Liver (tissue), 3 donors: ENCODE data around the gene MYH14.
A peak's percentile ranks its signal among the peaks of the same experiment; 100 is the strongest.

Source experiments
- EGR1 ChIP-seq, 2 donors: IDR thresholded peaks; 2 replicates each; pipeline ENCODE4 v1.6.1; 2016 to 2018; ENCODE audit warnings: antibody characterized with exemption in 2 of 2, low read depth in 2 of 2
- RXRA ChIP-seq, 2 donors: IDR thresholded peaks; 2 replicates each; pipeline ENCODE4 v1.6.1; 2017 to 2018; ENCODE audit warnings: antibody characterized with exemption in 2 of 2, mild to moderate bottlenecking in 1 of 2
- SP1 ChIP-seq: IDR thresholded peaks from 2 replicates; pipeline ENCODE4 v1.6.1; 2018; ENCODE audit warnings: antibody characterized with exemption, mild to moderate bottlenecking
- TAF1 ChIP-seq: conservative IDR thresholded peaks from 2 replicates; pipeline ENCODE4 v1.6.1; 2016; ENCODE audit warnings: antibody characterized with exemption, mild to moderate bottlenecking
- YY1 ChIP-seq: IDR thresholded peaks from 2 replicates; pipeline ENCODE4 v1.6.1; 2016; ENCODE audit warnings: antibody characterized with exemption, mild to moderate bottlenecking
- TF ChIP-seq, protein P1 (sequence below): fragments of 150-350 bp; IDR thresholded peaks from 2 replicates; pipeline ENCODE4 v1.5.1; 2017; ENCODE audit warnings: improper control_type of control experiment, low read depth, low read length; ENCODE audit not compliant: missing input control
- TF ChIP-seq, protein P2 (sequence below): IDR thresholded peaks from 2 replicates; pipeline ENCODE4 v1.6.1; 2016; ENCODE audit warnings: antibody characterized with exemption, mild to moderate bottlenecking
- TF ChIP-seq, protein P3 (sequence below): IDR thresholded peaks from 2 replicates; pipeline ENCODE4 v1.6.1; 2016; ENCODE audit warnings: antibody characterized with exemption
- TF ChIP-seq, protein P4 (sequence below): IDR thresholded peaks from 2 replicates; pipeline ENCODE4 v1.6.1; 2016; ENCODE audit warnings: antibody characterized with exemption
- donor health status: healthy.
- donor health status: healthy.

DNA sequence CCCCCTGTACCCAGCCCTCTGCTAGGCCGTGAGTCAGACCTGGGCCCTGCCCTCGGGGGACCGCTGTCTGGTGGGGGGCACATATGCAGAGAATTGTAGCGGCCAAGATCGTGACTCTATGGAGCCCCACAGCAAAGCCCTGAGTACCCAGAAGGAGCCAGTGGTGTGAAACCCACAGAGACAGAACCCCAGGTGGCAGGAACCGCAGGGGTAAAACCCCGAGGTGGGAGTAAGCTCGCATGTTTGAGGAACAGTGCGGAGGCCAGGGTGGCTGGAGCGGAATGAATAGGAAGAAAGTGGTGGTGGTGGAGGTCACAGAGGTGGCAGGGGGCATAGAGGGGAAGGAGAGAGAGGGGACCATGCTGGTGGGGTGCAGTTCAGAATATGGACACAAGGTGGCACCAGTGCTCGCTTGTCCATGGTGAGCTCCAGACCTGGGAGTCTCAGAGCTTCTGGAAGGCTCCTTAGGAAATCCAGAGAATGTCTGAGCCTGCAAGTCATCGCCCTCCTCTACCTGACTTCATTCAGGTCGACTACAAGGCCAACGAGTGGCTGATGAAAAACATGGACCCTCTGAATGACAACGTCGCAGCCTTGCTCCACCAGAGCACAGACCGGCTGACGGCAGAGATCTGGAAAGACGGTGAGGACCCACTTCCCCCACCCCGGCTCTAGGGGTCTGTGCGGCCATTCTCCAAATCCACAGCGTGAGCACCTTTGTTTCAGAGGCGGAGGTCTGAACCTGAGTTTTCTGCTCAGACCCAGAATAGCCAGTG, 48.9 kb downstream of the MYH14 start:
- TF ChIP-seq, protein P1, sequence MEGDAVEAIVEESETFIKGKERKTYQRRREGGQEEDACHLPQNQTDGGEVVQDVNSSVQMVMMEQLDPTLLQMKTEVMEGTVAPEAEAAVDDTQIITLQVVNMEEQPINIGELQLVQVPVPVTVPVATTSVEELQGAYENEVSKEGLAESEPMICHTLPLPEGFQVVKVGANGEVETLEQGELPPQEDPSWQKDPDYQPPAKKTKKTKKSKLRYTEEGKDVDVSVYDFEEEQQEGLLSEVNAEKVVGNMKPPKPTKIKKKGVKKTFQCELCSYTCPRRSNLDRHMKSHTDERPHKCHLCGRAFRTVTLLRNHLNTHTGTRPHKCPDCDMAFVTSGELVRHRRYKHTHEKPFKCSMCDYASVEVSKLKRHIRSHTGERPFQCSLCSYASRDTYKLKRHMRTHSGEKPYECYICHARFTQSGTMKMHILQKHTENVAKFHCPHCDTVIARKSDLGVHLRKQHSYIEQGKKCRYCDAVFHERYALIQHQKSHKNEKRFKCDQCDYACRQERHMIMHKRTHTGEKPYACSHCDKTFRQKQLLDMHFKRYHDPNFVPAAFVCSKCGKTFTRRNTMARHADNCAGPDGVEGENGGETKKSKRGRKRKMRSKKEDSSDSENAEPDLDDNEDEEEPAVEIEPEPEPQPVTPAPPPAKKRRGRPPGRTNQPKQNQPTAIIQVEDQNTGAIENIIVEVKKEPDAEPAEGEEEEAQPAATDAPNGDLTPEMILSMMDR: peak; percentile 48
- TF ChIP-seq YY1 (no peak), TAF1 (no peak), EGR1 (IDR thresholded peaks at IDR 0.05; ENCODE audit: low read depth in 2 of 2) (no peak), SP1 (no peak), RXRA (IDR thresholded peaks at IDR 0.05) (no peak)
- TF ChIP-seq, protein P2, sequence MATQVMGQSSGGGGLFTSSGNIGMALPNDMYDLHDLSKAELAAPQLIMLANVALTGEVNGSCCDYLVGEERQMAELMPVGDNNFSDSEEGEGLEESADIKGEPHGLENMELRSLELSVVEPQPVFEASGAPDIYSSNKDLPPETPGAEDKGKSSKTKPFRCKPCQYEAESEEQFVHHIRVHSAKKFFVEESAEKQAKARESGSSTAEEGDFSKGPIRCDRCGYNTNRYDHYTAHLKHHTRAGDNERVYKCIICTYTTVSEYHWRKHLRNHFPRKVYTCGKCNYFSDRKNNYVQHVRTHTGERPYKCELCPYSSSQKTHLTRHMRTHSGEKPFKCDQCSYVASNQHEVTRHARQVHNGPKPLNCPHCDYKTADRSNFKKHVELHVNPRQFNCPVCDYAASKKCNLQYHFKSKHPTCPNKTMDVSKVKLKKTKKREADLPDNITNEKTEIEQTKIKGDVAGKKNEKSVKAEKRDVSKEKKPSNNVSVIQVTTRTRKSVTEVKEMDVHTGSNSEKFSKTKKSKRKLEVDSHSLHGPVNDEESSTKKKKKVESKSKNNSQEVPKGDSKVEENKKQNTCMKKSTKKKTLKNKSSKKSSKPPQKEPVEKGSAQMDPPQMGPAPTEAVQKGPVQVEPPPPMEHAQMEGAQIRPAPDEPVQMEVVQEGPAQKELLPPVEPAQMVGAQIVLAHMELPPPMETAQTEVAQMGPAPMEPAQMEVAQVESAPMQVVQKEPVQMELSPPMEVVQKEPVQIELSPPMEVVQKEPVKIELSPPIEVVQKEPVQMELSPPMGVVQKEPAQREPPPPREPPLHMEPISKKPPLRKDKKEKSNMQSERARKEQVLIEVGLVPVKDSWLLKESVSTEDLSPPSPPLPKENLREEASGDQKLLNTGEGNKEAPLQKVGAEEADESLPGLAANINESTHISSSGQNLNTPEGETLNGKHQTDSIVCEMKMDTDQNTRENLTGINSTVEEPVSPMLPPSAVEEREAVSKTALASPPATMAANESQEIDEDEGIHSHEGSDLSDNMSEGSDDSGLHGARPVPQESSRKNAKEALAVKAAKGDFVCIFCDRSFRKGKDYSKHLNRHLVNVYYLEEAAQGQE: no peak
- TF ChIP-seq, protein P3, sequence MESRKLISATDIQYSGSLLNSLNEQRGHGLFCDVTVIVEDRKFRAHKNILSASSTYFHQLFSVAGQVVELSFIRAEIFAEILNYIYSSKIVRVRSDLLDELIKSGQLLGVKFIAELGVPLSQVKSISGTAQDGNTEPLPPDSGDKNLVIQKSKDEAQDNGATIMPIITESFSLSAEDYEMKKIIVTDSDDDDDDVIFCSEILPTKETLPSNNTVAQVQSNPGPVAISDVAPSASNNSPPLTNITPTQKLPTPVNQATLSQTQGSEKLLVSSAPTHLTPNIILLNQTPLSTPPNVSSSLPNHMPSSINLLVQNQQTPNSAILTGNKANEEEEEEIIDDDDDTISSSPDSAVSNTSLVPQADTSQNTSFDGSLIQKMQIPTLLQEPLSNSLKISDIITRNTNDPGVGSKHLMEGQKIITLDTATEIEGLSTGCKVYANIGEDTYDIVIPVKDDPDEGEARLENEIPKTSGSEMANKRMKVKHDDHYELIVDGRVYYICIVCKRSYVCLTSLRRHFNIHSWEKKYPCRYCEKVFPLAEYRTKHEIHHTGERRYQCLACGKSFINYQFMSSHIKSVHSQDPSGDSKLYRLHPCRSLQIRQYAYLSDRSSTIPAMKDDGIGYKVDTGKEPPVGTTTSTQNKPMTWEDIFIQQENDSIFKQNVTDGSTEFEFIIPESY: no peak
- TF ChIP-seq, protein P4, sequence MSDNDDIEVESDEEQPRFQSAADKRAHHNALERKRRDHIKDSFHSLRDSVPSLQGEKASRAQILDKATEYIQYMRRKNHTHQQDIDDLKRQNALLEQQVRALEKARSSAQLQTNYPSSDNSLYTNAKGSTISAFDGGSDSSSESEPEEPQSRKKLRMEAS: no peak
